CD4-positive, alpha-beta T cell (primary cell): ENCODE measurements around the gene PPP1R1A. TPM values are rescaled to one million over a fixed set of nuclear protein-coding genes. Genes with fewer than 3 reads are reported as not detected.

Experiments
- ATAC-seq: fragments of 200-7000 bp; cut with Tn5 transposase; one replicate; pipeline ENCODE4 v1.10.0; 2022; ENCODE audit warnings: mild to moderate bottlenecking; ENCODE audit not compliant: poor library complexity
- CTCF ChIA-PET: fragments of 350-600 bp; sonication (Branson Sonifier 250); formaldehyde crosslinking; loops from one replicate; lab custom pipeline; 2021; ENCODE audit warnings: antibody characterized with exemption, inconsistent platforms; lab: Charles Lee
- POLR2A ChIA-PET: fragments of 350-600 bp; sonication (Branson Sonifier 250); formaldehyde crosslinking; loops from one replicate; lab custom pipeline; 2021; ENCODE audit warnings: antibody characterized with exemption, inconsistent platforms; lab: Charles Lee
- DNase-seq, 14 experiments: peaks; one replicate each; pipeline ENCODE4 v3.0.0-alpha.2; 2013 to 2020; ENCODE audit warnings: mixed read lengths in 2 of 14
- H3K27ac ChIP-seq, 2 donors: one replicate each; pipeline versions ENCODE4 v1.5.1 to v1.7.0; 2013; ENCODE audit warnings: low read length in 2 of 2, low read depth in 1 of 2, mild to moderate bottlenecking in 1 of 2
- H3K27me3 ChIP-seq, 2 experiments: 1 replicate in 1 of 2; 2 replicates in 1 of 2; pipeline versions ENCODE4 v1.6.1 to v1.7.0; 2013; ENCODE audit warnings: low read length in 2 of 2, control low read depth in 1 of 2, mild to moderate bottlenecking in 1 of 2, moderate library complexity in 1 of 2; ENCODE audit not compliant: insufficient read depth in 2 of 2, control insufficient read depth in 1 of 2
- H3K36me3 ChIP-seq: one replicate; pipeline ENCODE4 v1.6.1; 2013; ENCODE audit warnings: low read length, control low read depth; ENCODE audit not compliant: insufficient read depth
- H3K4me1 ChIP-seq: one replicate; pipeline ENCODE4 v1.6.1; 2013; ENCODE audit warnings: low read length, control low read depth; ENCODE audit not compliant: insufficient read depth
- H3K4me3 ChIP-seq: one replicate; pipeline ENCODE4 v1.5.1; 2013; ENCODE audit warnings: mild to moderate bottlenecking, low read length, moderate library complexity
- H3K9me3 ChIP-seq, 2 experiments: 1 replicate in 1 of 2; 2 replicates in 1 of 2; pipeline versions ENCODE4 v1.6.1 to v1.7.0; 2013; ENCODE audit warnings: low read length in 2 of 2, mild to moderate bottlenecking in 2 of 2, control low read depth in 1 of 2, moderate library complexity in 1 of 2; ENCODE audit not compliant: control insufficient read depth in 1 of 2, insufficient read depth in 1 of 2
- H3K27ac Mint-ChIP-seq: one replicate; pipeline ENCODE4 v1.8.0; 2020; ENCODE audit warnings: mixed read lengths
- H3K27me3 Mint-ChIP-seq: one replicate; pipeline ENCODE4 v1.8.0; 2021; ENCODE audit warnings: mixed read lengths
- H3K36me3 Mint-ChIP-seq: one replicate; pipeline ENCODE4 v1.8.0; 2021; ENCODE audit warnings: low read depth, mixed read lengths
- H3K4me1 Mint-ChIP-seq: one replicate; pipeline ENCODE4 v1.8.0; 2021; ENCODE audit warnings: low read depth, mixed read lengths
- H3K4me3 Mint-ChIP-seq: one replicate; pipeline ENCODE4 v1.8.0; 2020; ENCODE audit warnings: mild to moderate bottlenecking, mixed read lengths
- H3K9me3 Mint-ChIP-seq: one replicate; pipeline ENCODE4 v1.8.0; 2020; ENCODE audit warnings: mixed read lengths
- intact Hi-C, 2 experiments: fragments of 100-400 bp; cut with DNase I in 1 of 2; cut with micrococcal nuclease in 1 of 2; formaldehyde crosslinking; loops; one replicate each; pipeline versions ENCODE4 v1.15.1 to v1.9.0; 2023 to 2025; cut with DNase I, micrococcal nuclease
- total RNA-seq, 174 experiments: library from RNA in 2 of 174; stranded (reverse) in 2 of 174; gene quantifications; one replicate each; pipeline ENCODE4 v1.2.3 and lab custom pipeline; 2021 to 2026
- TF ChIP-seq, protein P1 (sequence below): fragments of 200-600 bp; IDR thresholded peaks from one replicate; pipeline ENCODE4 v1.8.0; 2022; ENCODE audit warnings: antibody characterized with exemption, mild to moderate bottlenecking

The PPP1R1A gene
- total RNA-seq, 2 experiments from 2014 or later: not detected

GRCh38 chr12:54563787-54564186 lies 24.7 kb downstream of the PPP1R1A start:
- no peak for ATAC-seq
- no peaks in the 10 kb centered on the region for H3K27me3 Mint-ChIP-seq
- peaks cover 39% of the 10 kb centered on the region for H3K4me1 Mint-ChIP-seq
- ChIA-PET POLR2A (no interaction called here), CTCF (interaction anchor here (0.9 kb wide), 1 partner anchor 16 kb away, joined by 3 read pairs; no protein-coding TSS in a partner anchor)
- DNase-seq: no peak
- H3K36me3 Mint-ChIP-seq: peaks cover 5% of the 10 kb centered on the region
- H3K4me3 ChIP-seq: no peak overlapping the region
- H3K27ac ChIP-seq: no peak overlapping the region
- no peak overlapping the region for H3K27ac Mint-ChIP-seq
- no peaks in the 10 kb centered on the region for H3K9me3 Mint-ChIP-seq
- no peaks in the 10 kb centered on the region for H3K36me3 ChIP-seq
- no peaks in the 10 kb centered on the region for H3K9me3 ChIP-seq
- no peaks in the 10 kb centered on the region for H3K27me3 ChIP-seq
- H3K4me3 Mint-ChIP-seq: no peak overlapping the region
- H3K4me1 ChIP-seq: peaks cover 19% of the 10 kb centered on the region
- intact Hi-C loops: no loop called here
- TF ChIP-seq, protein P1, sequence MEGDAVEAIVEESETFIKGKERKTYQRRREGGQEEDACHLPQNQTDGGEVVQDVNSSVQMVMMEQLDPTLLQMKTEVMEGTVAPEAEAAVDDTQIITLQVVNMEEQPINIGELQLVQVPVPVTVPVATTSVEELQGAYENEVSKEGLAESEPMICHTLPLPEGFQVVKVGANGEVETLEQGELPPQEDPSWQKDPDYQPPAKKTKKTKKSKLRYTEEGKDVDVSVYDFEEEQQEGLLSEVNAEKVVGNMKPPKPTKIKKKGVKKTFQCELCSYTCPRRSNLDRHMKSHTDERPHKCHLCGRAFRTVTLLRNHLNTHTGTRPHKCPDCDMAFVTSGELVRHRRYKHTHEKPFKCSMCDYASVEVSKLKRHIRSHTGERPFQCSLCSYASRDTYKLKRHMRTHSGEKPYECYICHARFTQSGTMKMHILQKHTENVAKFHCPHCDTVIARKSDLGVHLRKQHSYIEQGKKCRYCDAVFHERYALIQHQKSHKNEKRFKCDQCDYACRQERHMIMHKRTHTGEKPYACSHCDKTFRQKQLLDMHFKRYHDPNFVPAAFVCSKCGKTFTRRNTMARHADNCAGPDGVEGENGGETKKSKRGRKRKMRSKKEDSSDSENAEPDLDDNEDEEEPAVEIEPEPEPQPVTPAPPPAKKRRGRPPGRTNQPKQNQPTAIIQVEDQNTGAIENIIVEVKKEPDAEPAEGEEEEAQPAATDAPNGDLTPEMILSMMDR: no peak

DNA sequence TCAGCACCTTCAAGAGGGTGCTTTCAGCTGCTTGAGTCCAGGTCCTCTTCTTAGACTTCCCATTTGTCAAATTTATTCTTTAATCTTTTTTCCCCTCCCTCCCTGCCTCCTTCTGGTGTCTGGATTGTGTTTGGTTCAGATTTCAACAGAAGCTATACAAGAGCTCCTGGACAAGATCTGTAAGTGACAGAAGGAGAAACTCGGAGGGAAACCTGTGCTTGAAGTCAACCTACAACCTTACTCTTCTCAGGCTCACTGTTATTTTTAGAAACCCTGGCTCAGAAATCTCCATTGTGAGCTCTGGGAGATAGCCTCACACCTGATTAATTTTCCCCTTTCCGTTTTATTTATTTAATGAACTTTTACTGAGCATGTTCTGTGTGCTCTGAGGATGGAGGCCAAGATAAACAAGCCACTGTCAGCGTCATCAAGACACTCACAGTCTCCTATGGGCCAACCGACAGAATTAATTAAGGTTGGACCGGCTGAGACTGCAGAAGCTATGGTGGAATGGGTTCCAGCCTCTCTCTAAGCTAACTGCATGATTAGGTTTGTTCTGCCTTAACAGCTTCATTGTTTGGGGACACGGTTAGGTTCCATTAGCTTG lies 25.6 kb downstream of the PPP1R1A start:
- DNase-seq (no peak), ATAC-seq (no peak)
- CTCF ChIA-PET: no interaction called here
- H3K9me3 Mint-ChIP-seq: no peaks in the 10 kb centered on the region
- H3K4me3 Mint-ChIP-seq: no peak overlapping the region
- peaks cover 4% of the 10 kb centered on the region for H3K36me3 Mint-ChIP-seq
- TF ChIP-seq, protein P1: no peak
- POLR2A ChIA-PET: interaction anchor here (0.7 kb wide), 1 partner anchor 66 kb away, joined by 3 read pairs; the partner anchor contains the start of gene NCKAP1L
- Histone ChIP-seq H3K4me3 (no peak overlapping the region), H3K9me3 (no peaks in the 10 kb centered on the region), H3K4me1 (peaks cover 19% of the 10 kb centered on the region), H3K36me3 (no peaks in the 10 kb centered on the region), H3K27me3 (no peaks in the 10 kb centered on the region), H3K27ac (no peak overlapping the region)
- intact Hi-C loops: no loop called here
- no peaks in the 10 kb centered on the region for H3K27me3 Mint-ChIP-seq
- H3K4me1 Mint-ChIP-seq: peaks cover 39% of the 10 kb centered on the region
- H3K27ac Mint-ChIP-seq: peak overlapping the region; percentile 46

DNA sequence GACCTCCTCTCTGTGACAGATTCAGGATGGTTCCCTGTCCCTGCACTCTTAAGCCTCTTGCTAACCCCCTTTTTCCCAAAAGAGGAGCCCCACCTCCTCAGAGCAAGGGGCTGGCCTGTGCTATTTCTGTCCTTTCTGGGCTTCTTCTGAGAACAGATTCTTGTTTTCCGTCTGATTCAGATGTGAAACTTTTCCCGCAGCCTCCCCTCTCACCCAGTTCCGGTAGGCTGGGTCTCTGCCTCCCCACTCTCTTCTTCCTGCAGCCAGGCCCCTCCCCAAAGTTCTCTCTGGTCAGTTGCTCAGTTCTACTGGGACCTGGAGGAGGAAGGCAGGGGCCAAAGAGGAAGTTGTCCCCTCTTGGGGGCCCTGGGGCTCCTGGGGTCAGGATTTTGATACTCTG lies 27.3 kb downstream of the PPP1R1A start:
- no peaks in the 10 kb centered on the region for H3K9me3 ChIP-seq
- TF ChIP-seq, protein P1: no peak
- Mint-ChIP-seq H3K4me1 (peaks cover 39% of the 10 kb centered on the region), H3K9me3 (no peaks in the 10 kb centered on the region), H3K27me3 (no peaks in the 10 kb centered on the region), H3K36me3 (no peaks in the 10 kb centered on the region), H3K27ac (peak overlapping the region; percentile 46), H3K4me3 (peak overlapping the region; percentile 82)
- H3K27me3 ChIP-seq: no peaks in the 10 kb centered on the region
- ChIA-PET CTCF (no interaction called here), POLR2A (interaction anchor here (0.9 to 1.6 kb wide), 5 partner anchors 11 to 281 kb away, joined by 3 to 46 read pairs (median 7); partner anchors contain the start of genes CBX5, HNRNPA1, NCKAP1L and PDE1B)
- ATAC-seq: no peak
- peak overlapping the region; percentile 61 for H3K4me3 ChIP-seq
- H3K27ac ChIP-seq: no peak overlapping the region
- peaks cover 19% of the 10 kb centered on the region for H3K4me1 ChIP-seq
- intact Hi-C loops: no loop called here
- peak in 2 of 14 experiments; percentile 7 to 17 for DNase-seq
- no peaks in the 10 kb centered on the region for H3K36me3 ChIP-seq
